ENCODE measurements around the gene LINGO1. TPM values are rescaled to one million over a fixed set of nuclear protein-coding genes. Genes with fewer than 3 reads are reported as not detected.

LINGO1 gene
- total RNA-seq, 1 donor from 2014 or later, result 18.3 TPM

DNA sequence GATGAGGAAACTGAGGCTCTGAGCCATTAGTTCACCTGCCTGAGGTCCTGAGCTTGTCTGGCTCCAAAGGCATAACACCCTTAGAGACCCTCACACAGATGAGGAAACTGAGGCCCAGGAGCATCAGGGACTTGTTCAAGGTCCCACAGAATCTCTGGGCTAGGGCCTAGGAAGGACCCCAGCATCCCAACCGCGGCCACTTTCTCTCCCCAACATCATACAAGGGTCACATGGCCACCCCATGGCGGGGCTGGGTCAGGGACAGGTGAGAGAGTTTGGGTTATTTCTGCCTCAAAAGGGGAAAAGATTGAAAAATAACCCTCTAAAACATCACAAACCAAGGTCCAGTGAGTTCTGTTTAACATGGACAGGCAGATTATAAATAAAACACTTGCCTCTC is 6.7 kb downstream of the LINGO1 start:
- Histone ChIP-seq H3K27ac (no peak overlapping the region), H3K27me3 (no peaks in the 10 kb centered on the region), H3K4me1 (no peaks in the 10 kb centered on the region), H3K36me3 (no peaks in the 10 kb centered on the region), H3K4me3 (no peak overlapping the region), H3K9me3 (no peaks in the 10 kb centered on the region)
- intact Hi-C loops (cut with DNase I), result no loop called here
- DNase-seq (ENCODE audit: low spot score in 2 of 2), result no peak
- TF ChIP-seq, protein P1, sequence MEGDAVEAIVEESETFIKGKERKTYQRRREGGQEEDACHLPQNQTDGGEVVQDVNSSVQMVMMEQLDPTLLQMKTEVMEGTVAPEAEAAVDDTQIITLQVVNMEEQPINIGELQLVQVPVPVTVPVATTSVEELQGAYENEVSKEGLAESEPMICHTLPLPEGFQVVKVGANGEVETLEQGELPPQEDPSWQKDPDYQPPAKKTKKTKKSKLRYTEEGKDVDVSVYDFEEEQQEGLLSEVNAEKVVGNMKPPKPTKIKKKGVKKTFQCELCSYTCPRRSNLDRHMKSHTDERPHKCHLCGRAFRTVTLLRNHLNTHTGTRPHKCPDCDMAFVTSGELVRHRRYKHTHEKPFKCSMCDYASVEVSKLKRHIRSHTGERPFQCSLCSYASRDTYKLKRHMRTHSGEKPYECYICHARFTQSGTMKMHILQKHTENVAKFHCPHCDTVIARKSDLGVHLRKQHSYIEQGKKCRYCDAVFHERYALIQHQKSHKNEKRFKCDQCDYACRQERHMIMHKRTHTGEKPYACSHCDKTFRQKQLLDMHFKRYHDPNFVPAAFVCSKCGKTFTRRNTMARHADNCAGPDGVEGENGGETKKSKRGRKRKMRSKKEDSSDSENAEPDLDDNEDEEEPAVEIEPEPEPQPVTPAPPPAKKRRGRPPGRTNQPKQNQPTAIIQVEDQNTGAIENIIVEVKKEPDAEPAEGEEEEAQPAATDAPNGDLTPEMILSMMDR (IDR thresholded peaks at IDR 0.05), result no peak

DNA sequence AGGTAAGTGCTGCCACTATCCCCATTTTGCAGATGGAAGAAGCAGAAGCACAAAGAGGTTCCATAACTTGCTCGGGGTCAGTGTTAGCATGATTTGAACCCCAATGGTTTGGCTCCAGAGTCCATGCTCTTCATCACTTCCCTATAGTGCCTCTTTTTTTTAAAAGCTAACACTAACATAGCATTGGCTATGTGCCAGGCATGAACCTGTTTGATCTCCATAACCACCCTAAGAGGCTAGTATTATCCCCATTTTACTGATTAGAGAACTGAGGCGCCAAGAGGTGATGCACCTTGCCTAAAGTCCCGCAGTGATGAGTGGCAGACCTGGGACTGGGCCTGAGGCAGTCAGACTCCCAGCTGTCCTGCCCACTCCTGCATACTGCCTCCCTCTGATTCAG is 7.3 kb downstream of the LINGO1 start:
- TF ChIP-seq, protein P1 (IDR thresholded peaks at IDR 0.05), result no peak
- intact Hi-C loops (cut with DNase I), result no loop called here
- Histone ChIP-seq H3K27me3 (no peaks in the 10 kb centered on the region), H3K27ac (no peak overlapping the region), H3K36me3 (no peaks in the 10 kb centered on the region), H3K4me3 (no peak overlapping the region), H3K4me1 (no peaks in the 10 kb centered on the region), H3K9me3 (no peaks in the 10 kb centered on the region)
- no peak for DNase-seq (ENCODE audit: low spot score in 2 of 2)

DNA sequence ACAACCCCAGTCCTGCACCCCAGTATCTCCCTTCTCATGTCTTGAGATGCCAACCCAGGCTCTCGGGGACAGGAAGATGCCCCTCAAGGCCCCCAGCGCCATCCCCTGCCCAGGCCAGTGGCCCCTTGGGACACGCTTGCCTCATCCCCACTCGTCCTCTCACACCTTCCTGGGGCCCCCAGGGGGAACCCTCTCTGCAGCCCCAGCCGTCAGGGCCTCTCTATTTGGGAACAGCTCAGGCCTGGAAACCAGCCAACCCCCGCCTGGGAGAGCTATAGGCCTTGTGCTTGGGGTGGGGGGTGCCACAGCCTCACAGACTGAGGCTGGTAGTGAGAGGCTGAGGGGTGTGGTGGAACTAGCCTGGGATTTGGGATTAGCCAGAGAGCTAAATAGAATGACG is 7.8 kb downstream of the LINGO1 start:
- DNase-seq (ENCODE audit: low spot score in 2 of 2), result no peak
- intact Hi-C loops (cut with DNase I), result no loop called here
- Histone ChIP-seq H3K27ac (no peak overlapping the region), H3K9me3 (no peaks in the 10 kb centered on the region), H3K4me1 (no peaks in the 10 kb centered on the region), H3K27me3 (no peaks in the 10 kb centered on the region), H3K4me3 (no peak overlapping the region), H3K36me3 (no peaks in the 10 kb centered on the region)
- TF ChIP-seq, protein P1 (IDR thresholded peaks at IDR 0.05), result no peak

DNA sequence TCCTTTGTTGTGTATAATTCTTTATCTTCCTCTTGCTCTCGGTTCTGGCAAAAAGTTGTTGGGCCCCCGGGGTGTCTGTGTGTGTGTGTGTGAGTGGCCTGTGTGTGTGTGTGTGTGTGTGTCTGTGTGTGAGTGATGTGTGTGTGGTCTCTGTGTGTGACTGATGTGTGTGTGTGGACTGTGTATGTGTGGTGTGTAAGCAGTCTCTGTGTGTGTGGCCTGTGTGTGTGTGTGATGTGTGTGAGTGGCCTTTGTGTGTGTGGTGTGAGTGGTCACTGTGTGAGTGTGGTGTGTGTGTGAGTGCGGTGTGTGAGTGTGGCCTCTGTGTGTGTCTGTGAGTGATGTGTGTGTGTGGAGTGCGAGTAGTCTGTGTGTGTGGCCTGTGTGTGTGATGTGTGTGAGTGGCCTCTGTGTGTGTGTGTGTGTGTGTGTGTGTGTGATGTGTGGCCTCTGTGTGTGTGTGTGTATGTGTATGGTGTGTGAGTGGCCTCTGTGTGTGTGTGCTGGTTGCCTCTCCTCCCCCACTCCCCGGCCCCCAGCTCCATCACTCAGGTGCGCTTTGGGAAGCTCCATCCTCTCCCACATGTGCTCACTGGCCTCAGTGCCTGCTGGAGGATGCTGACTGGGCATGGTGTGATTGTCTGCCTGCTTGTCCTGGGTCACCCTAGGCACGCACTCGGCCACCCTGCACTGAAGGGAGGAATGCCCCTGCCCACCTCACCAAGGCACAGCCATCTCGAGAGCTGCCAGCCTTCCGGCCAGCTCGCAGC is 8.8 kb downstream of the LINGO1 start:
- intact Hi-C loops (cut with DNase I), result no loop called here
- TF ChIP-seq, protein P1 (IDR thresholded peaks at IDR 0.05), result no peak

DNA sequence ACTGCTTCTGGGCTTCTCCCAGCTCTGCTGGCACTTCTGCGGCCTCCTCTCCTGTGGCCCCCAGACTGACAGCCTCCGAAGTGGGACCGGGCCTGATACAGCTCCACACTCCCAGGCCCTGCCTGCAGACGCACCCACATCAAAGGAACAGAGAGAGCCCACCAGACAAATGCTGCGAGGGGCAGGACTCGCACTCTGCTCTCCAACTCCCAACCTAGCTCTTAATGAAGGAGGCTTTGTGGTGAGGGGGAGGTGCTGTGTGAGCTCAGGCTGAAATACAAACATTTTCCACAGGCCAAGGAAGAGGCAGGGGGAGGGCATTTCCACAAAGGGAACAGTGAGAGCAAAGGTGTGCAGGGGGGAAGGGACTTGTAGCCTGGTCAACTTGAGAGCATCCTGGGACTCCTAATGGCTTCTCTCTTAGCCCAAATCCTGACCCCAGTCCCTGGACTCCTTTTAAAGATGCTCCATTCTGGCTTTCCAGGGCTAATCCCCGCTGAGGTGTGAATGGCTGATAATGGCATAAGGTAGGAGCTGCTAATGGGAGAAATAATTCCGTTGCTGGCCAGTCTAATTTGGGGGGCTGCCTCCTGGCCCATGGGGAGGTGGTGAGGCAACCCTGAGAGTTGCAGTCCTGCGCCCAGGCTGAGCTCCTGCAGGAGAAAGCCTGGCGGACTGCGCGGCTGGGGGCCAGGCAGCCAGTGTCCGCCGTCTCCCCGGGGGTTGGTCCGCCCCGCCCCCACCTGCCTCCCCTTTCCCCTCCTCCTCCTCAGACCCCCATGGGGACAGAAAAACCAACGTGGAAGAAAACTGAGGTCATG is 9.6 kb downstream of the LINGO1 start:
- DNase-seq (ENCODE audit: low spot score in 2 of 2), result no peak
- TF ChIP-seq, protein P1 (IDR thresholded peaks at IDR 0.05), result no peak
- intact Hi-C loops (cut with DNase I), result no loop called here

More for the DNA sequence above, 8.8 kb downstream of the LINGO1 start:
- DNase-seq (ENCODE audit: low spot score in 2 of 2), result no peak
- no peaks in the 10 kb centered on the region for H3K27me3 ChIP-seq
- no peak overlapping the region for H3K4me3 ChIP-seq
- H3K4me1 ChIP-seq, result no peaks in the 10 kb centered on the region
- no peaks in the 10 kb centered on the region for H3K9me3 ChIP-seq
- H3K27ac ChIP-seq, result no peak overlapping the region
- H3K36me3 ChIP-seq, result no peaks in the 10 kb centered on the region

More for the DNA sequence above, 9.6 kb downstream of the LINGO1 start:
- no peak overlapping the region for H3K4me3 ChIP-seq
- no peaks in the 10 kb centered on the region for H3K4me1 ChIP-seq
- H3K36me3 ChIP-seq, result no peaks in the 10 kb centered on the region
- no peaks in the 10 kb centered on the region for H3K27me3 ChIP-seq
- H3K9me3 ChIP-seq, result no peaks in the 10 kb centered on the region
- H3K27ac ChIP-seq, result no peak overlapping the region

Measured in ascending aorta (tissue), 2 donors.